ENCODE results near the gene PTPRG. TPM values are rescaled to one million over a fixed set of nuclear protein-coding genes. Genes with fewer than 3 reads are reported as not detected.

Gene PTPRG
- total RNA-seq, 1 experiment from 2014 or later = 32.1 TPM

DNA sequence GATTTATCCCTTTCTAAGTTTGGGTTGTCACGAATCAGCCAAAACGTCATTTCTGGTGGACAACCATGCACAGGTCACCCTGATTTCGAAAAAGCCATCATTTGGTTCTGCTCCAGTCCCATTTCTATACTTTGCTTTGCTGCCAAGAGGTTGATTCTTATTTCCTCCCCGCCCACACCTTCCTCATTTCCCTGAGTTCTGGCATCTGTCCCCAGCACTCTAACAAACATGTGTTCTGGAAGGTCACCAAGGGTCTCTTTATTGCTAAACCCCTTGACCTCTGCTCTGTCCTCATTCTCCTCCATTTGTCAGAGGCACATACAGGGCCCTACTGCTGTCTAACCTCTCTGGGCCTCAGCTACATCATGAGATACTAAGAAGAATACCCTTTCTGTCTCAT, 36.4 kb upstream of the PTPRG start:
- H3K36me3 ChIP-seq (ENCODE audit: control insufficient read depth in 1 of 2, insufficient read depth in 2 of 2, low read length in 2 of 2) = no peaks in the 10 kb centered on the region
- H3K9me2 ChIP-seq (ENCODE audit: insufficient read depth) = no peaks in the 10 kb centered on the region
- BruUV-seq (replicated peaks) = no TSS peak
- H3K4me3 ChIP-seq (replicated peaks in 1 of 2; ENCODE audit: low read depth in 1 of 2, low read length in 2 of 2) = no peak overlapping the region
- H3K9ac ChIP-seq (ENCODE audit: low read length) = no peak overlapping the region
- intact Hi-C loops (cut with micrococcal nuclease) = no loop called here
- no peaks in the 10 kb centered on the region for H3K9me3 ChIP-seq (ENCODE audit: control insufficient read depth in 1 of 2, insufficient read depth in 1 of 2, low read depth in 1 of 2, low read length in 2 of 2)
- H3K79me2 ChIP-seq (ENCODE audit: insufficient read depth, low read length) = no peaks in the 10 kb centered on the region
- no peaks in the 10 kb centered on the region for H4K20me1 ChIP-seq (ENCODE audit: insufficient read depth)
- H3K4me1 ChIP-seq (ENCODE audit: control insufficient read depth in 1 of 2, insufficient read depth in 2 of 2, low read length in 2 of 2) = no peaks in the 10 kb centered on the region; a peak in 1 of 4 replicates
- no peak overlapping the region for H3K4me2 ChIP-seq (ENCODE audit: low read length)
- ATAC-seq (no peak), DNase-seq (ENCODE audit: low read depth, low spot score) (no peak)
- CTCF ChIA-PET = no interaction called here
- TF ChIP-seq CBX3 (IDR thresholded peaks at IDR 0.05; ENCODE audit: low read depth) (no peak), JUND (IDR thresholded peaks at IDR 0.05) (no peak), EZH2 (IDR thresholded peaks at IDR 0.05) (no peak), EZH2phosphoT487 (IDR thresholded peaks at IDR 0.05; ENCODE audit: borderline replicate concordance) (no peak), SRF (IDR thresholded peaks at IDR 0.05; ENCODE audit: low read depth) (no peak), POLR2AphosphoS5 (IDR thresholded peaks at IDR 0.05; ENCODE audit: low read depth, low read length) (no peak), ZBTB33 (IDR thresholded peaks at IDR 0.05; ENCODE audit: extremely low read depth, insufficient replicate concordance, low read length) (no peak), ELF1 (IDR thresholded peaks at IDR 0.05; ENCODE audit: borderline replicate concordance, low read depth) (no peak), TCF7L2 (IDR thresholded peaks at IDR 0.05; ENCODE audit: borderline replicate concordance, extremely low read depth, insufficient read depth, insufficient read length) (no peak)
- TF ChIP-seq, protein P1, sequence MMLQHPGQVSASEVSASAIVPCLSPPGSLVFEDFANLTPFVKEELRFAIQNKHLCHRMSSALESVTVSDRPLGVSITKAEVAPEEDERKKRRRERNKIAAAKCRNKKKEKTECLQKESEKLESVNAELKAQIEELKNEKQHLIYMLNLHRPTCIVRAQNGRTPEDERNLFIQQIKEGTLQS (IDR thresholded peaks at IDR 0.05) = no peak
- TF ChIP-seq, protein P2, sequence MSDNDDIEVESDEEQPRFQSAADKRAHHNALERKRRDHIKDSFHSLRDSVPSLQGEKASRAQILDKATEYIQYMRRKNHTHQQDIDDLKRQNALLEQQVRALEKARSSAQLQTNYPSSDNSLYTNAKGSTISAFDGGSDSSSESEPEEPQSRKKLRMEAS (IDR thresholded peaks at IDR 0.05) = no peak
- H3K27ac ChIP-seq (ENCODE audit: low read depth, low read length) = no peak overlapping the region
- RAD21 ChIA-PET (ENCODE audit: low non-redundant PET in 1 of 2, low total read pairs in 2 of 2, uncharacterized antibody in 2 of 2, unreplicated experiment in 2 of 2) = no interaction called here
- no peak overlapping the region for H2AFZ ChIP-seq (ENCODE audit: low read depth, low read length, poor library complexity, severe bottlenecking)
- H3K27me3 ChIP-seq (ENCODE audit: insufficient read depth, low read length) = no peaks in the 10 kb centered on the region
- POLR2A ChIA-PET = no interaction called here
